HFF-Myc (cell line): Measurements from ENCODE around the gene ZNF107.
"Not testable (repeated sequence)": the region's sequence is repeated elsewhere in the genome, so short reads cannot be mapped to it uniquely, and the experiment has no call there.

Experiments
- DNase-seq: peaks from one replicate; pipeline ENCODE4 v3.0.0-alpha.2; 2011; ENCODE audit warnings: low read depth; ENCODE audit errors: extremely low read depth
- H3K4me3 ChIP-seq: replicated peaks from 2 replicates; pipeline ENCODE4 v1.5.1; 2011; ENCODE audit warnings: low read depth, mild to moderate bottlenecking, control low read depth, low read length
- TF ChIP-seq, protein P1 (sequence below): IDR thresholded peaks from 2 replicates; pipeline ENCODE4 v1.5.1; 2012; ENCODE audit warnings: mild to moderate bottlenecking, low read depth, low read length, control low read depth; ENCODE audit errors: missing control alignments

Gene ZNF107

DNA sequence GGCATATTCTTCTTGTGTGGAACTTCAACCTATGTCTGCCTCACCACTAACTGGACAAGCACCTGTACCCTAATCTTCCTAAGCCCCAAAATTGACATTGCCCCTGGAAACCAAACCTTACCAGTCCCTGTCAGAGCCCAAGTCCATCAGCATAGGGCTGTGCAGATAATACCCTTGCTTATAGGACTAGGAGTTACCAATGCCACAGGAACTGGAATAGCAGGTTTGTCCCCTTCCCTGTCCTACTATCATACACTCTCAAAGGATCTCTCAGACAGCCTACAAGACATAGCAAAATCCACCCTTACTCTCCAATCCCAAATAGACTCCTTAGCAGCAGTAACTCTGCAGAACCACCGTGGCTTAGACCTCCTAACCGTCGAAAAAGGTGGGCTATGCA lies 19.8 kb downstream of the ZNF107 start:
- H3K4me3 ChIP-seq: no peak overlapping the region
- TF ChIP-seq, protein P1, sequence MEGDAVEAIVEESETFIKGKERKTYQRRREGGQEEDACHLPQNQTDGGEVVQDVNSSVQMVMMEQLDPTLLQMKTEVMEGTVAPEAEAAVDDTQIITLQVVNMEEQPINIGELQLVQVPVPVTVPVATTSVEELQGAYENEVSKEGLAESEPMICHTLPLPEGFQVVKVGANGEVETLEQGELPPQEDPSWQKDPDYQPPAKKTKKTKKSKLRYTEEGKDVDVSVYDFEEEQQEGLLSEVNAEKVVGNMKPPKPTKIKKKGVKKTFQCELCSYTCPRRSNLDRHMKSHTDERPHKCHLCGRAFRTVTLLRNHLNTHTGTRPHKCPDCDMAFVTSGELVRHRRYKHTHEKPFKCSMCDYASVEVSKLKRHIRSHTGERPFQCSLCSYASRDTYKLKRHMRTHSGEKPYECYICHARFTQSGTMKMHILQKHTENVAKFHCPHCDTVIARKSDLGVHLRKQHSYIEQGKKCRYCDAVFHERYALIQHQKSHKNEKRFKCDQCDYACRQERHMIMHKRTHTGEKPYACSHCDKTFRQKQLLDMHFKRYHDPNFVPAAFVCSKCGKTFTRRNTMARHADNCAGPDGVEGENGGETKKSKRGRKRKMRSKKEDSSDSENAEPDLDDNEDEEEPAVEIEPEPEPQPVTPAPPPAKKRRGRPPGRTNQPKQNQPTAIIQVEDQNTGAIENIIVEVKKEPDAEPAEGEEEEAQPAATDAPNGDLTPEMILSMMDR: no peak
- no peak for DNase-seq

DNA sequence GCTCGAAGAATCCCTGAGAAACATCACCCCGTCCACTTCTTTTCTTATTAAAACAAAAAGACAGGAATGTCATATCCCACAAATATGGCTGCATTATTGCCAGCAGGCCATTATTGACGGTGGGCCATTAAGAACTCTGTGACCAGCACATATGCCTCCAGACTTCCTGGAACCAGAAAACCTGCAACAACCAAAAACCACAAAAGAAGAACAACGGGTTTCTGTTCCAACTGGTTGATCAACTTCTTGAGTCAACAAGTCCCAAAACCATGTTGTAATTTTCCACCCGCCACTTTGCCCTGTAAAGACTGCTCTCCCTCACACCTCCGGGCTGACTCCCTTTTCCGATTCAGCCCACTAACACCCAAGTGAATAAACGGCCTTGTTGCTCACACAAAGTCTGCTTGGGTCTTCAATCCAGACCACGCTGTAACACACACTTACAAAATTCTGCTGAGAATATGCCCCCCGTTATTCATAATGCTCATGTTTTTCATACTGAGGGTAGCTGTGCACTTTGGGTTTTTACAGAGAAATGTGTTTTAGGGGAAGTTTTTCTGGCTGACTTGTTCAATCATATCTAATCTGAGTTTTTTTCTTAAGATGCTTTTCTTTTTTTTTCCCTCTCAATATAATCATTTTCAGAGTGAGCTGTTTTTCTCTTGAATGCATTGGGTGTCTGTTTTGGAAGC lies 20.7 kb downstream of the ZNF107 start:
- TF ChIP-seq, protein P1: no peak
- no peak for DNase-seq
- no peak overlapping the region for H3K4me3 ChIP-seq

DNA sequence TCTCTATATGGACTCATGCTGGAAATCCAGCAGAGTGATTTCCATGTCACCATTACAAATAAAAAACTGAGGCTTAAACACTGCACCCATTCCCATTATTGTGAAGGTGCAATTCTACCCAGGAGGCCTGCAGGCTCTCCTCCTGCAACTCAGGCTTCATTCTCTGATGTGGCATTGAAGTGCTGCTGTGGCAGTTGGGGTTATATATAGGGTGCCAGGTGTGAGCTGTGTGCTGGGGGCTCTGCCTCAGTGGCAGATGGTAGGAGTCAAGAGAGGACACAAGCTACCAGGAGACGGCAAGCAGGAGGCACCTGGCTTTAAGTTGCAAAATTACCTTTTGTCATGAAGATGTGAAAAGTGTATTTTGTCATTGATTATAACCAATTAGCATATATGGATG lies 21.3 kb downstream of the ZNF107 start:
- TF ChIP-seq, protein P1: no peak
- H3K4me3 ChIP-seq: no peak overlapping the region

DNA sequence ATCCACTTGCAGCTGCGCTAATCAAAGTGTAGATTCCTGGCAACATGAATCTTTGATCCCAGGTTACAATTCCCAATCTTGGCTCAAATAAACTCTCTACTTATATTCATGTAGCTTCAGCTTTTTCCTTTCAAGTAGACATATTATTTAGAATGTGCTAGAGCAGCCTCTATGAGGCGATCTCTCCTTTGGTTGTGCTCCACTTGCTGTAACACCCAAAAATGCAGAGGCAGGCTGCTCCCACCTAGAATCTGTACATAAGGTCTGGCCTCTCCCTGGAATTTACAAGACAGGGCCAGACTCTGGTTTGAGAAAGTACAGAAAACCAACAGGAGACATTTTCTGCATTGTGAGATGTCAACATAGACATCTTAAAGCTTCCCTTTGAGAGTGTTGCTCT lies 23.1 kb downstream of the ZNF107 start:
- no peak for DNase-seq
- TF ChIP-seq, protein P1: no peak
- H3K4me3 ChIP-seq: no peak overlapping the region

More for the DNA sequence above, 21.3 kb downstream of the ZNF107 start:
- DNase-seq: no peak

GRCh38 chr7:64691831-64692230 lies 25.9 kb downstream of the ZNF107 start:
- TF ChIP-seq, protein P1: no peak

GRCh38 chr7:64697863-64698262 lies 31.9 kb downstream of the ZNF107 start:
- not testable (repeated sequence) for DNase-seq, H3K4me3 ChIP-seq

More at GRCh38 chr7:64691831-64692230, 25.9 kb downstream of the ZNF107 start:
- no peak overlapping the region for H3K4me3 ChIP-seq
- DNase-seq: no peak

GRCh38 chr7:64706625-64707292 lies 40.8 kb downstream of the ZNF107 start:
- no peak for DNase-seq
- TF ChIP-seq, protein P1: no peak
- no peak overlapping the region for H3K4me3 ChIP-seq

- H3K4me3 ChIP-seq, DNase-seq: not testable (repeated sequence)
These were observed 52.0 kb downstream of the ZNF107 start for GRCh38 chr7:64717896-64718295.
